Stimulated activated CD8-positive, alpha-beta memory T cell treated with anti-CD3 and anti-CD28 coated beads, Interleukin-15, amount 100 ng/mL, for 24 hours (primary cell): ENCODE measurements around the gene CSNK2A1.
"Not testable (repeated sequence)": the region's sequence is repeated elsewhere in the genome, so short reads cannot be mapped to it uniquely, and the experiment has no call there.

Experiments used
- DNase-seq: peaks from one replicate; pipeline ENCODE4 v3.0.0-alpha.2; 2020; ENCODE audit warnings: low read depth

CSNK2A1 gene

DNA sequence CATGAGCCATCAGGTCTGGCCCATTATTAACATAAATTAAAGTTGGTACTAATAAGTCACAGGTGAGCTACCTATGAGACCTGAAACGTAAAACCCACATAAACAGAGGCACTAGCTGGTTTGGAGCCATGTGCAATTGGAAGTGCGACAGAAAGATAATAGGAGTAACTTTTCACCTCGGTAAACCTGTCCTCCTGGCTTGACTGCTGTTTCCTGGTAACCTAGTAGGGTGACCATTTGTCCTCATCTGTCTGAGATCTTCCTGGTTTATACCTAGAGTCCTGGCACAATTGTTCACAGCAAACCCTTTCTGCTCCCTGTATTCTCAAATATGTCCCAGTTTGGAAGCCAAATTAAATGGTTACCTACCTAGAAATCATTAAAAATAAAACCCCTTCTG, 88.6 kb downstream of the CSNK2A1 start:
- no peak for DNase-seq

DNA sequence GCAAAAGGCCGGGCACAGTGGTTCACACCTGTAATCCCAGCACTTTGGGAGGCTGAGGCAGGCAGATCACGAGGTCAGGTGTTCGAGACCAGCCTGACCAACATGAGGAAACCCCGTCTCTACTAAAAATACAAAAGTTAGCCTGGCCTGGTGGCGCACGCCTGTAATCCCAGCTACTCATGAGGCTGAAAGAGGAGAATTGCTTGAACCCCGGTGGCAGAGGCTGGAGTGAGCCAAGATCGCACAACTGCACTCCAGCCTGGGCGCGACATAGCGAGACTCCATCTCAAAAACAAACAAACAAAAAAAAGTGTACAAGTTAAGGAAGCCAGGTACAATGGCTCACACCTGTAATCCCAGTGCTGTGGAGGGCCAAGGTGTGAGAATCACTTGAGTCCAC, 91.6 kb downstream of the CSNK2A1 start:
- DNase-seq: not testable (repeated sequence)

DNA sequence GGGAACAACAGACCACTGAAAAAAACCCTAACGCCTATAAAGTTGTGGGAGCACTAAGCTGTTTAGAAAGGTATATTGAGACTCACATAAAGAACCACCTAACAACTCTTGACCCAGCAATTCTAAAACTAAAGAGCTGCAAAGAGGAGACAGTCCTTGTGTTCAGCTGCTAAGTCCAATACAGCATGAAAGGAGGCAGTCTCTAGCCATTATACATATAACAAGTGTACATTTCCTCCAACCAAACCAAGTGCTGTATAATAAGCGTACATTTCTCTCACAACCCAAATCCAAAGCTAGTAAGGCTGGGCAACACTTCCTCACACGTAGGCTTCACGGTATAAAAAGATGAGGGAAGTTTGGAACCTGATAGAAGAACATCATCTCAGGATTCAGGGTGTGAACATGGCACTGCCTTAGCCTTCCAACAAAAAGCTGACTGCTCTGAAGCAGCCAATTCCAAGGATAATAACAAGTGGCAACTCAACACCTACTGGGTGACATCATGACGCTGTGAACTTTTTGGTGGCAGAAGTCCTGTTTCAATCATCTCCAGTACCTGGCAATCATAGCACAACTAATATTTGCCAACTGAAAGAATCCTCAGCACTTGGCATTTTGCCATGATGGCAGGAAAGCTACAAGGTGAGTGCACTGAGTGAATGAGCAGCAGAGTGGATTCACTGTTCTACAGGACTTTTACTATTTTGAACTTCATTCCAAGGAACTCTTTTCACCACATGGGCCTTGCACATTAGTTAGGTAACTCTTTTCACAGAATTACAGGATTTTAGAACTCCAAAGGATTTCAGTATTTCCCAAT, 97.9 kb downstream of the CSNK2A1 start:
- no peak for DNase-seq

DNA sequence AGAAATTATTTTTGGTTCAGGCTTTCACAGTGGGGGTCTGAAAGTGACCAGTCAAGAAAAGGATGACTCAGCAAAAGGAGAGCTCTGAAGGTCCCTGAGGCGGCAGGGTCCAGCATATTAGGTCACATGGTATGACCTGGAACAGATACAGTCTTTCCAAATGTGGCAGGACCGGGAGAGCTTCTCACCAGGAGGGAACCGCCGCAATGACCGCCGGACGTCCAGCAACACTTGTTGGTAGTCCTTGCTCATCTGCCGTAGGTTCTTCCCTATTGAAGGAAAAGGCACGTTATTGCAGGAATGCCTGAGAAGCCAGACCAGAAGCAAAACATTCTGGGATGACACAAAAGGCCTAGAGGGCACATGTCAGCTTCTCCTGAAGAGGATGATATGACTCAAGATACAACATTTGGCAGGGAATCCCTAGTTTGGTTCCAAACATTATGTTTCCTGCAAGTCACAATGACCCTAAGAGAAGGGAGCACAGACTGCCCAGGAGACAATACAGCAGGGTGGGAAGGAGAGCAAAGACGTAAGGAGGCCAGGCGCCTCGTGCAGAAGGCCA, 98.6 kb downstream of the CSNK2A1 start:
- no peak for DNase-seq

DNA sequence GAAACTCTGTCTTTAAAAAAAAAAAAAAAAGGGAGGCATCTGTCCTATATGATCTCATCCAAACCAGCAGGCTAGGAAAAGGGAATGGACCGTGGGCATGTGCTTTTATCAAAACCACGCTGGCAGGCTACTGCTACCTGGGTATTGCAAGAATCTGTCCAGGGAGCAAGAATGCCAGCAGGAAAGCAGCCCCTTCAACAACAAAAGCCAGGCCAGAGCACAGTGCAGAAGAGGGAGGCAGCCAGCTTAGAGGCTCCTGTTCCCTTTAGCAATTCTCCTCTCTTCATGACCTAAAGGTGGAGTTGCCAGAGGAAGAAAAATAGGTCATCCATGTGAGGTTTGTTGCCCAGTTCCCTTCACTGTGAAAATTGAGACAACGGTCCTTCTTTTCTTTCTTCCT, 99.5 kb downstream of the CSNK2A1 start:
- no peak for DNase-seq

DNA sequence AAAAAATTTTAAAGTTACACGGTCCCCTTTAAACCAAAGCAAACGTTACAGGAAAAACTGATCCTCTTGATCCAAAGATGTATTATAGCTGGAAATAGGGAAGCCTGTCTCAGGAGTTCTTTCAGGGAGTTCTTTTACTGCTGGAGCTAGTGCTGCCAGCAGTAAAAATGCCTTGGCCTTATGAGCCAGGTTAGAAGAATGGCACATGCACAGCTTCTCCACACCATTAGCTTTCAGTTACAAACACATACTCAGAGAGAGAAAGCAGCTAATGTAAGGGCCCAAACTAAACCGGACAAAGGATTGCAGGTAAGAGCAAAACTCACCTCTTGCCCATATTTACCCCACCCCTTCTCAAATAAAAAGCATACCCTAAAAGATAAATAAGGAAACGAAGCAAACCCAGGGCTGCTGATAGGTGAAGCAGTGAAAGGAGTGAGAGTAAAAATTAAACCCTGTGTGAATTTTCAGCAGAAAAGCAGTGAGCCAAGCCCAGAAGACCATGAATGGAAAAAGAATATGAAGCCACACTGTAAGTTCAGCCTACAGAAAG, 100.3 kb downstream of the CSNK2A1 start:
- DNase-seq: no peak

DNA sequence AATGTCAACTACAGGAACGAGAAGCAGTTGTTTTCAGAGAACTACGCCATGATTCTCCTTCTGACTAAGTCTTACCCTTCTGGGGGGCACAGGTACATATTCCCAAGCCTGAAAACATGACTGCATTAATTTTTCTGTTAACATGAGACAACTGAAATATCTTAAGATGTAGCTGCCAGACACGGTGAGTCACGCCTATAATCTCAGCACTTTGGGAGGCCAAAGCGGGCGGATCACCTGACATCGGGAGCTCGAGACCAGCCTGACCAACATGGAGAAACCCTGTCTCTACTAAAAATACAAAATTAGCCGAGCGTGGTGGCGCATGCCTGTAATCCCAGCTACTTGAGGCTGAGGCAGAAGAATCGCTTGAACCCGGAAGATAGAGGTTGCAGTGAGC, 103.0 kb downstream of the CSNK2A1 start:
- DNase-seq: no peak

DNA sequence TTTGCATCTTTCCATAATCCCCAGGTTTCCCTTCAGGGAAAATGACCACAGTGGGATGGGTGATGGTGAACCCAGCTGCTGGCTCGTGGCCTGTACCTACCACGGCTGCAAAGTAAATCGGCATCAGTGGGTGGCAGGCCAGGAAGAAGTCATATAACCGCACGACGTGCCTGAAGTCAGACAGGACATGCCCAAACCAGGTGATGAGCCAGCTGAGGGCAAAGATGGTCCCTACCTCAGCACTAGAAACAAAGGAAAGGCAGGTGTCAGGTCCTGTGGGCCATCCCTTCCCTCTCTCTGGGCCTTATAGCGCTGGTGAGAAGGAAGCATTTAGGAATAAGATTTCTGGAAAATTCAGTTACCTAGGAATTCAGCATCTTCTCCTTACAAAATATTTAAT, 103.4 kb downstream of the CSNK2A1 start:
- DNase-seq: no peak

DNA sequence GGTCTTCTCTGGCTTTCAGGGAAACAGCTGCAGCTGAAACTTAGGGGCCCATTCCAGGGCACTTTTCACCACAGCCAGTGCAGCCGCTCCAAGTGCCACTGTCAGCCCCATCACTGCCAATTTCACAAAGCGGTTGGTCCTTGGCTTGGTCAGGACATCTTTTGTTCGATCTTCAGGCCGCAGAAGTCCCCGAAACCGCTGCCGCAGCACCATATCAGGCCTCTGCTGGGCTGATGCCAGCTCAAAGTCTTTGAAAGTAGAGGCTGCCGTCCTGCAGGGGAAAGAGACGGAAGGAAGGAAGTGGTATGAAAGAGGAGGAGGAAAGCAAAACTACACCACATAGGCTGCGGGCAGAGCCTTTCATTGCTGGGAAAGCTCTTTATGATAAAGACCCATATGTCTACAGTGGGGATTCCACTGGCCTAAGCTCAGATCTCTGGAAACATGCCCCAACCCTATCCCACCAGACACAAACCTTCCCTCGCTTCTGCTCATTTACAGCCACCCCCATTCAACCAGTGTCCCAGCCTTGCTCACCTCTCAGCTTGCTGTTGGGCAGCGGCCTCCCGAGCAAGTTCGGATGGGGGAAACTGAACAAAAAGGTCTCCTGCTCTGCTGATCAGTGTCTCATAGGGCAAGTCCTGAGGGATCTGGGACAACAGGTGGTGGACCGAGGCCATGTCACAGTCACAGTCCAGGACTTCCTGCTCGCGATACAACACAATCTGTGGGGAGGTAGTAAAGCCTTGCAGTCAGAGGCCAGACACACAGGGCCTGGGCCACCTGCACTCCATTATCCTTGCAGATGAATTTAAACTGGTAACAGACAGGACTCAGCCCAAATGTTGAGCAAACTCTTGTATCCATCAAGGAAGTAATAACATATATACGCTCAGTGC, 104.8 kb downstream of the CSNK2A1 start:
- DNase-seq: peak; percentile 16

DNA sequence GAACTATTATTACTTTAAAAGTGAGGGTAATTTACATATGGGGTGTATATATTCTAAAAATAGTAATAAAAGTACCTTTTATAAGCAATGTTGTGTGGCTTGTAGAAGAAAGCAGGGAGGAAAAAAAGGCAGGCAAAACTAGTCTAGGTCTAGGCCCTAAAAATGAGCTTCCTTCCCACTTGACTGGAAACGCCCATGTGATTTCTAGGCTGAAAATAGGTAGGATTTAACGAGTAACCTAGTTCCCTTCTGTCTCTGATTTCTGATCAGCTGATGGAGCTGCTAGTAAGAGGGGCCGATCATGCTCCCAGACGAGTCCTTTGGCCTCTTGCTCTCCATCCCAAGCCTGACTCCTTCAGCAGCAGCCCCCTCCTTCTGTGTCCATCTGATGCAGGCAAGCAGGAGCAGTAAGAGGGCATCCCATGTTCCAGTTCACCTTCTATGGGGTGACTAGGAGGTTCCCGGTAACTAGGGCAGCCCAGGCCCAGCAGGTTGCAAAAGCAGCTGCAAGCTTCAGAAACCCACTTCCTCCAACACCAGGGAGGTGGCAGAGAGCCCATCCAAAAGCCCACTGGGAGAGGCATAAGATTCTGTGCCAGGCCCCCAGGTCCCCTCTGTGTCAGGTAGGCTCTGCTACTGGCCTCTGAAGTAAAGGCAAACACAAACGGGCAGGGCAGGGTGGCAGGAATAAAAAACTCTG, 105.7 kb downstream of the CSNK2A1 start:
- DNase-seq: no peak

DNA sequence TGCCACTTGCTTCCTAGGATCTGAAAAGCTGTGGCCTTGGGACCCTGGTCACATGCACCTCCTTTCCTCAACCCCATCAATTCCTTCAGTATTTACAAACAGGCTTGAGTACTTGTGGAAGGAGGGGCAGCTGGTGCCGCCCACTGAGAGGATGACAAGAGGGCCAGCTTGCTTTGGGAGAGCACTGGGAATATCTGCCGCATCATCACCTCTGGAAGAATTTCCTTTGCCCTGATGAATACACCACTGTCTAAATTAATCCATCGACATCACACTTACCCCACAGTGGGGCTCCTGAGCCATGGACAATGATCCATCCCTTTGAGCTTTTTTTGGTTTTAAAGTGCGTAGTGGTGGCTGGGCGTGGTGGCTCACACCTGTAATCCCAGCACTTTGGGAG, 107.1 kb downstream of the CSNK2A1 start:
- no peak for DNase-seq

DNA sequence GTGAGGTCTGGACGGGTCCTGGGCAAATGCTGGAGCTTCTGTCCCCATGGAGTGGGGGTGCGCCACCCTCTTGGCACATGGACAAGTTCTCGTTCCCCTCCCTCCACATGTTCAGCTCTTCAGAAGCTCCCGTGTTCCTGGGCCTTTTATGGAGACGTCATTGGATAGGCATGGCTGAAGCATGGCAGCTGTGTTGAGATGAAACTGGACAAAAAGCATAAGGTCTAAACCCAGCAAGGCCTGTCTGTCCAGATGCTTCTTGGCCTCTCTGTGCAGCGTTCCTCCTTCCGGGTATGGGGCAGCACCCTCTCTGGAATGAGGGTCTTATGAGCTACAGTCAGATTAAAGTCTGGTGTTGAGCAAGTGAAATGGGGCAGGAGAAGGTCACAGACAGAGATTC, 108.0 kb downstream of the CSNK2A1 start:
- no peak for DNase-seq

DNA sequence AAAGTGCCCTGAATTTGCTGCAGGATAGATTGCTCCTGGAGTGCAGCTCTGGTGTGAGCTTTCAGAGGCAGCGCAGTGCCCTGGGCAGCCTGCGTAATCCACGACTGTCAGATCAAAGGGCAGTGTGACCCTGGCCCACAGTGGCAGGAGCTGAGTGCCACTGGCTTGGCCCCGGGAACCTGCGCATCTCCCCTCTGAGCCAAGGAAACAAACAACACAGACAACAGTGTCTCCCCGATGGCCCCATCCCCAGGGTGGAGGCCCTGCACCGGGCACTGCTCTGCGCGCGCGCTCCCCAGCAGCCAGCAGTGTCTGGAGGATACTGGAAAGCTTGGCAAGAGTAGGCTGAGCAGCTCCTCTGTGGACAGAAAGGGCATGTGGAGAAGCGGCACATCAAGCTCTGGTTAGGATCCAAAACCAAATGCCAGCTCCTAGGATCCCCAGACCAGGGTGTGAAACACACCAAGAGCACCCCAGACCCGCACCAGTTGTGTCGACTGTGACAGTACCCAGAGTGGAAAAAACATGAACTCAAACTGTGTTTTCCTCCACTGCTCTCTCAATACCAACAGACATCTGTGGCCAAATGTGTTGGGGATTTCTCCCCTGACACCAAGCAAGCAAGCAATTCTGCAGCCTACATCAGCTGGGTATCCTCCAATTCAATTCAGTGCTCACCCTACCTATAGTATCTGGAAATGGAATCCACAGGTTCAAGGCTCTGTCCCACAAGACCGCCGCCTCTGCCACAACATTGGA, 108.8 kb downstream of the CSNK2A1 start:
- no peak for DNase-seq

DNA sequence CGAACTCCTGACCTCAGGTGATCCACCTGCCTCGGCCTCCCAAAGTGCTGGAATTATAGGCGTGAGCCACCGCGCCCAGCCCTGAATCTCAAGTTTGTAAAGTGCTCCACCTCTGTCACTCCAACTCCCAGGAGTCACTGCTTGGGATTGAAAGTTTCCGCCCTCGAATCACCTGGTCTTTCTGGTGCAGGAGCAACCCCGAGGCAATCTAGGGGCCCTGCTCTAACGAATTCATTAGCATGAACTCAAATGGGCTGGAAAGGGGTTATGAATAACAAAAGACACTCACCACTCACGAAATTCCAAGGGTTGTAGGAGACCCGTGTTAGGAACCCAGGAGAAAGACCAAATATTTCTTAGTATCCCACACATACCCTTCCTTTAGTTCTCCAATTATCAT, 109.4 kb downstream of the CSNK2A1 start:
- no peak for DNase-seq

DNA sequence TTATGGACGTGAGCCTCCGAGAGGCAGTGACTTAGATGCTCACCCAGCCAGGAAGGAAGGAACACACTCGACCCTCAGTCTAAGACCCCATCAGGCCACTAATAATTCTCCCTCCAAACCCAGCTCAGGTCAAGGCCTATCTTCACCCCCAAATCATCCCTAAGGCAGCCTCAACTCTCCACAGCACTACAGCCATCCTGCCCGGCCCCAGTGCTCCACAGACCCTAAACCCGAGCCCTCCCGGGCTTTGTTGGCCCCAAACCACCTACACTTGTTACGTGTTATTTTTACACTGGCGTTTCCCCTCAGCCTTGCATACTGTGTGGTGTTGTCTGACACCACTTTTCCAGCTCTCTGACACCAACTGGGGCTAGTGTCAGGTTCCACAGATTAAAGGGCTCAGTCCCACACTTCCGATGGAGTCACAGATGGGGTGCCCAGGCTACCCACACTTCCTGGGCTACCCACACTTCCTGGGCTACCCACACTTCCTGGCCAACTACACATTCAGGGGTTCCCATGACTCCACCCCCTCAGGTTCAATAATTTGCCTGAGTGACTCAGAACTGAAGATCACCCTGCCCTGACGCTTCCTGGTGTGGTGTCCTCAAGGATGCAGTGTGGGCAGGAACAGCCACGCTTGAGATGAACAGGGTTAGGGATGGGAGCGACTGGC, 110.2 kb downstream of the CSNK2A1 start:
- DNase-seq: no peak

DNA sequence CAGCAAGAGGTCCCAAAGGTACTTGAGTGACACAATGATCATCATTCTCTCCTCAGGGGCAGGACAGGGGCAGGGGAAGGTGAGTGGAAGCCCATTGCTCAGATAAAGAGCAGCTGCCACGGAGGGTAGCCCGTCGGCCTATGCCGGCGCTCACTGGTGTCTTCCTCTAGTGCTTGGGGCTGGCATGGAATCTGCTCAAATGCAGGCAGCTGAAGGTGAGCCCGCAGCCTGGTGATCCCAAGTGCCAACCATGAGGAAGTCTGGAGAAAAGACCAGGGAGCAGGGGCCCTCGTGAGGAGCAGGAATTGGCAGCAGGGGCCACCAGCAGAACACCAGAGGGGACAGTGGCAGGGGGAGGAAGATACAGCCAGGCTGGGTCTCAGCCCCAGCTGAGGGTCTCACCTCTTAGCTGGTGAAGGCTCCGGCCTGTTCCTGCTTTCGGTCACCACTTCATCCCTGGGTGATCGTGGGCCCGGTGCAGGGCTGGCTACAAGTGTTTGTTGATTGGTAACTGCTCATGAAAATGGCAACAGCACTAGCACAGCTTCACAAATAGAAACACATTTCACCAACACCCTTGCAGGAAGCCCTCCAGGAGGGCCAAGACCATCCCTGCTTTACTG, 110.8 kb downstream of the CSNK2A1 start:
- no peak for DNase-seq

DNA sequence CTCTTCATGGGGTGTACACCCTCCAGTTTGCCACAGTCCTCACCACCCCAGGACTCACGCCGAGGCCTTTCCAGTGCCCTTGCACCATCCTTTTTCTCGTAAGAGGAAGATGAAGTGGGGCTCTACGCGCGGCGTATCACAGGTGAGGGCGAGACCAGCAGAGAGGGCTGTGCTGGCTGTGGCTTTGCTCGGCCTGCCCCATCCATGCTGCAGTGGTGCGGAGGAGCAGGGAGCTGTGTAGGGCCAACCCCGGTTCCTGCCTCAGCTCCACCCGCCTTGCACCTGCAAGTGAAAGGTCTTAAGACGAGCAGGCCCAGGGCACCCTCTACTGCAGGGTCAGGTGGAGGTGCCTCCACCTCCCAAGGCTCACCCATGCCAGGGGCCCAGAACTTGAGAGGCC, 111.4 kb downstream of the CSNK2A1 start:
- no peak for DNase-seq

DNA sequence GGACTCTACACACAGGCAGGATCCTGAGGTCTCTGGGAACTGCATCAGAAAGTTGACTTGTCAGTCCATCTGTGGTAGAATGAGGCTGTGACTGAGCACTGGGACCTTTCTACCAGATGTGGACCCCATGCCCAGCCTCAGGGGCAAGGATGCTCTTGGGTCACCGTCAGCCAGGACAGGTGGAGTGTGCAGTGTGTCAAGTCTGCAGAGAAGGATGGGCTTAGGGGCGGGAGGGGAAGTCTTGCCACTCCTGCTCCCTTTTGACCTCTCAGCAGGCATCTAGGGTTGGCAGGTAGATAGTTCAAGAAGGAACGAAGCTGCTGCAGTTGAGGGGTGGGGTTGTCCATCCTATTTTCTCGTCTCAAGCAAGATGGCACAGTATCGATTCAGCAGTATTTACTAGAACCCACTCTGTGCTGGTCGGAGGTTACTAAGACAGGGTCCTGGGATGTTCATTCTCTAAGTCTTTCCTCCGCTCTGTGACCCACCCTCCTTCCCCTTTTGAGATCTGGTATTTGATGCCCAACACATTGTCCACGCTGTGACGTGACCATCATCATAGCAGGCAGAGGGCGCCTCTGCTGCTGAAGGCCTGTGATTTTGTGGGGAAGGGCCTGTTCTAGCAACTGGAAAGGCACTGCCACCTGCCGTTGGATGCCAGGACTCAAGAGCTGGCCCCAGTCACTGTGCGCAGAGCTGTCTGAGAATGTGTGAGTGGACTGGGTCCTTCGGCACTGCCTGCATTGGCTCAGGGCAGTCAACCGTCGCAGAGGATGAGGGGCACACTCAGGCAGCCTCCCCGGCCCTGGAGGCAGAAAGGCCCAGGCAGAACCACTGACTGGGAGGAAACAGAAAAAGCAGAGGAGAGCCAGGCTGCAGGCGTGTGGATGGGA, 112.3 kb downstream of the CSNK2A1 start:
- DNase-seq: no peak
